K562 (cell line): Measurements from ENCODE around the gene HCST. TPM values are rescaled to one million over a fixed set of nuclear protein-coding genes. Genes with fewer than 3 reads are reported as not detected.

Experiments
- CBFA2T2 ChIP-seq: fragments of 450-650 bp; conservative IDR thresholded peaks from 2 replicates; pipeline ENCODE4 v1.6.1; 2017; ENCODE audit warnings: mild to moderate bottlenecking
- CBFB ChIP-seq: sonication (generic); formaldehyde crosslinking; IDR thresholded peaks from 2 replicates; pipeline ENCODE4 v1.4.0; 2020; ENCODE audit warnings: mild to moderate bottlenecking, missing genetic modification reagents
- FOXP4 ChIP-seq: sonication (generic); formaldehyde crosslinking; IDR thresholded peaks from 2 replicates; pipeline ENCODE4 v1.8.0; 2022; ENCODE audit warnings: mild to moderate bottlenecking, missing genetic modification reagents, borderline replicate concordance
- GABPB1 ChIP-seq: sonication (generic); formaldehyde crosslinking; IDR thresholded peaks from 2 replicates; pipeline ENCODE4 v1.8.0; 2022; ENCODE audit warnings: mild to moderate bottlenecking, missing genetic modification reagents
- L3MBTL2 ChIP-seq: fragments of 450-650 bp; IDR thresholded peaks from 2 replicates; pipeline ENCODE4 v1.6.1; 2016; ENCODE audit warnings: mild to moderate bottlenecking, moderate library complexity
- NEUROD1 ChIP-seq: fragments of 150-350 bp; IDR thresholded peaks from 2 replicates; pipeline ENCODE4 v1.6.1; 2014; ENCODE audit warnings: borderline replicate concordance, low read length, low read depth; ENCODE audit not compliant: partially characterized antibody
- NR2C2 ChIP-seq, 2 experiments: fragments of 200-800 bp in 1 of 2; sonication (Bioruptor generic) in 1 of 2; sonication (generic) in 1 of 2; formaldehyde crosslinking in 1 of 2; IDR thresholded peaks; 2 replicates each; pipeline versions ENCODE4 v1.6.1 to v1.8.0; 2016 to 2022; ENCODE audit warnings: mild to moderate bottlenecking in 1 of 2, missing compliant biosample characterization in 1 of 2, missing genetic modification characterization in 1 of 2, missing genetic modification reagents in 1 of 2
- PRMT5 ChIP-seq: sonication (generic); formaldehyde crosslinking; IDR thresholded peaks from 2 replicates; pipeline ENCODE4 v1.5.0; 2020; ENCODE audit warnings: missing genetic modification reagents
- PRPF4 ChIP-seq: fragments of 200-400 bp; formaldehyde crosslinking; IDR thresholded peaks from one replicate; pipeline ENCODE4 v1.6.1; 2017; ENCODE audit warnings: low read length, low read depth, mild to moderate bottlenecking; ENCODE audit not compliant: insufficient read depth, poor library complexity, severe bottlenecking
- PURB ChIP-seq: sonication (generic); formaldehyde crosslinking; IDR thresholded peaks from 2 replicates; pipeline ENCODE4 v1.9.0; 2021; ENCODE audit warnings: low read depth, mild to moderate bottlenecking, missing genetic modification reagents
- RBM25 ChIP-seq: fragments of 200-400 bp; formaldehyde crosslinking; IDR thresholded peaks from 2 replicates; pipeline ENCODE4 v1.6.1; 2018; ENCODE audit warnings: low read length, low read depth, moderate library complexity; ENCODE audit not compliant: severe bottlenecking
- RFX7 ChIP-seq: fragments of 250-450 bp; sonication (Bioruptor Pico); IDR thresholded peaks from 2 replicates; pipeline ENCODE4 v1.5.1; 2021; ENCODE audit warnings: mild to moderate bottlenecking
- SPI1 ChIP-seq: IDR thresholded peaks from 2 replicates; pipeline ENCODE4 v1.6.1; 2011; ENCODE audit warnings: low read depth, low read length, control low read depth, borderline replicate concordance
- STAT5A ChIP-seq: IDR thresholded peaks from 2 replicates; pipeline ENCODE4 v1.6.1; 2012; ENCODE audit warnings: low read length, inconsistent platforms, borderline replicate concordance
- THAP7 ChIP-seq: fragments of 250-450 bp; sonication (Bioruptor Pico); IDR thresholded peaks from 2 replicates; pipeline ENCODE4 v1.5.0; 2021
- ZFX ChIP-seq: sonication (generic); formaldehyde crosslinking; IDR thresholded peaks from 2 replicates; pipeline ENCODE4 v1.8.0; 2022; ENCODE audit warnings: mild to moderate bottlenecking, missing genetic modification reagents, moderate library complexity
- polyA plus RNA-seq, 8 experiments: library from polyadenylated mRNA; depleted of rRNA in 4 of 8; stranded (reverse) in 5 of 8; unstranded in 3 of 8; fragments of >200 nt; fragmentation: Nextera tagmentation in 2 of 8; fragmentation: Illumina TruSeq in 1 of 8; extraction: Ambion mirVana in 2 of 8; extraction: Trizol in 1 of 8; gene quantifications; 2 replicates each; pipeline versions ENCODE4 v1.2.1 to v1.2.3, GENCODE V29; 2011 to 2014; ENCODE audit warnings: inconsistent platforms in 1 of 8, missing spikeins in 1 of 8
- total RNA-seq, 7 experiments: library from RNA; depleted of rRNA in 6 of 7; stranded (reverse); fragments of >200 nt in 6 of 7; fragmentation: Illumina TruSeq in 2 of 7; extraction: Trizol in 2 of 7; gene quantifications; 2 replicates each; pipeline versions ENCODE4 v1.2.1 to v1.2.3, GENCODE V29; 2011 to 2021; ENCODE audit warnings: low replicate concordance in 1 of 7
- TF ChIP-seq, protein P1 (sequence below): fragments of 250-450 bp; sonication (Bioruptor Pico); IDR thresholded peaks from 2 replicates; pipeline ENCODE4 v1.8.0; 2022; ENCODE audit warnings: inconsistent platforms
- TF ChIP-seq, protein P2 (sequence below): sonication (generic); formaldehyde crosslinking; IDR thresholded peaks from 2 replicates; pipeline ENCODE4 v1.8.1; 2023; ENCODE audit warnings: missing genetic modification reagents, mild to moderate bottlenecking, borderline replicate concordance

The HCST gene
- total and polyA plus RNA-seq, 9 of the 15 experiments (the other 6 are each of a cell fraction or from before 2014, with no cell fraction given), result 0.29 to 1.9 (median 0.95) TPM; not detected in 2

- TF ChIP-seq PRMT5 (CRISPR knock-in tag) (no peak), RBM25 (peak; percentile 94), STAT5A (no peak), FOXP4 (CRISPR knock-in tag) (no peak), SPI1 (peak; percentile 96), NR2C2 (CRISPR knock-in tag; IDR thresholded peaks at IDR 0.05) (no peak), NR2C2 (tag; IDR thresholded peaks at IDR 0.05) (peak; percentile 40; the same call in 1 of the 2 replicates), L3MBTL2 (peak; percentile 44; the same call in 1 of the 2 replicates), NEUROD1 (peak; percentile 45), GABPB1 (CRISPR knock-in tag) (peak; percentile 73; the same call in 1 of the 2 replicates), CBFB (CRISPR knock-in tag) (no peak), ZFX (peak; percentile 79), RFX7 (no peak), PRPF4 (no peak), THAP7 (CRISPR knock-in tag) (no peak), CBFA2T2 (peak; percentile 25; the same call in 1 of the 2 replicates), PURB (CRISPR knock-in tag) (no peak)
- TF ChIP-seq, protein P1, sequence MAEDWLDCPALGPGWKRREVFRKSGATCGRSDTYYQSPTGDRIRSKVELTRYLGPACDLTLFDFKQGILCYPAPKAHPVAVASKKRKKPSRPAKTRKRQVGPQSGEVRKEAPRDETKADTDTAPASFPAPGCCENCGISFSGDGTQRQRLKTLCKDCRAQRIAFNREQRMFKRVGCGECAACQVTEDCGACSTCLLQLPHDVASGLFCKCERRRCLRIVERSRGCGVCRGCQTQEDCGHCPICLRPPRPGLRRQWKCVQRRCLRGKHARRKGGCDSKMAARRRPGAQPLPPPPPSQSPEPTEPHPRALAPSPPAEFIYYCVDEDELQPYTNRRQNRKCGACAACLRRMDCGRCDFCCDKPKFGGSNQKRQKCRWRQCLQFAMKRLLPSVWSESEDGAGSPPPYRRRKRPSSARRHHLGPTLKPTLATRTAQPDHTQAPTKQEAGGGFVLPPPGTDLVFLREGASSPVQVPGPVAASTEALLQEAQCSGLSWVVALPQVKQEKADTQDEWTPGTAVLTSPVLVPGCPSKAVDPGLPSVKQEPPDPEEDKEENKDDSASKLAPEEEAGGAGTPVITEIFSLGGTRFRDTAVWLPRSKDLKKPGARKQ (CRISPR knock-in tag), result no peak
- TF ChIP-seq, protein P2, sequence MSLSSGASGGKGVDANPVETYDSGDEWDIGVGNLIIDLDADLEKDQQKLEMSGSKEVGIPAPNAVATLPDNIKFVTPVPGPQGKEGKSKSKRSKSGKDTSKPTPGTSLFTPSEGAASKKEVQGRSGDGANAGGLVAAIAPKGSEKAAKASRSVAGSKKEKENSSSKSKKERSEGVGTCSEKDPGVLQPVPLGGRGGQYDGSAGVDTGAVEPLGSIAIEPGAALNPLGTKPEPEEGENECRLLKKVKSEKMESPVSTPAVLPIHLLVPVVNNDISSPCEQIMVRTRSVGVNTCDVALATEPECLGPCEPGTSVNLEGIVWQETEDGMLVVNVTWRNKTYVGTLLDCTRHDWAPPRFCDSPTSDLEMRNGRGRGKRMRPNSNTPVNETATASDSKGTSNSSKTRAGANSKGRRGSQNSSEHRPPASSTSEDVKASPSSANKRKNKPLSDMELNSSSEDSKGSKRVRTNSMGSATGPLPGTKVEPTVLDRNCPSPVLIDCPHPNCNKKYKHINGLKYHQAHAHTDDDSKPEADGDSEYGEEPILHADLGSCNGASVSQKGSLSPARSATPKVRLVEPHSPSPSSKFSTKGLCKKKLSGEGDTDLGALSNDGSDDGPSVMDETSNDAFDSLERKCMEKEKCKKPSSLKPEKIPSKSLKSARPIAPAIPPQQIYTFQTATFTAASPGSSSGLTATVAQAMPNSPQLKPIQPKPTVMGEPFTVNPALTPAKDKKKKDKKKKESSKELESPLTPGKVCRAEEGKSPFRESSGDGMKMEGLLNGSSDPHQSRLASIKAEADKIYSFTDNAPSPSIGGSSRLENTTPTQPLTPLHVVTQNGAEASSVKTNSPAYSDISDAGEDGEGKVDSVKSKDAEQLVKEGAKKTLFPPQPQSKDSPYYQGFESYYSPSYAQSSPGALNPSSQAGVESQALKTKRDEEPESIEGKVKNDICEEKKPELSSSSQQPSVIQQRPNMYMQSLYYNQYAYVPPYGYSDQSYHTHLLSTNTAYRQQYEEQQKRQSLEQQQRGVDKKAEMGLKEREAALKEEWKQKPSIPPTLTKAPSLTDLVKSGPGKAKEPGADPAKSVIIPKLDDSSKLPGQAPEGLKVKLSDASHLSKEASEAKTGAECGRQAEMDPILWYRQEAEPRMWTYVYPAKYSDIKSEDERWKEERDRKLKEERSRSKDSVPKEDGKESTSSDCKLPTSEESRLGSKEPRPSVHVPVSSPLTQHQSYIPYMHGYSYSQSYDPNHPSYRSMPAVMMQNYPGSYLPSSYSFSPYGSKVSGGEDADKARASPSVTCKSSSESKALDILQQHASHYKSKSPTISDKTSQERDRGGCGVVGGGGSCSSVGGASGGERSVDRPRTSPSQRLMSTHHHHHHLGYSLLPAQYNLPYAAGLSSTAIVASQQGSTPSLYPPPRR (CRISPR knock-in tag), result no peak
Observed at GRCh38 chr19:35908973-35909683, 6.8 kb downstream of the HCST start (continued).
